Stimulated activated CD8-positive, alpha-beta memory T cell treated with anti-CD3 and anti-CD28 coated beads, Interleukin-4, amount 100 ng/mL, for 48 hours (primary cell): ENCODE results near the gene GLIPR1L1.

Source experiments
- DNase-seq: peaks from one replicate; pipeline ENCODE4 v3.0.0-alpha.2; 2020

Gene GLIPR1L1

DNA sequence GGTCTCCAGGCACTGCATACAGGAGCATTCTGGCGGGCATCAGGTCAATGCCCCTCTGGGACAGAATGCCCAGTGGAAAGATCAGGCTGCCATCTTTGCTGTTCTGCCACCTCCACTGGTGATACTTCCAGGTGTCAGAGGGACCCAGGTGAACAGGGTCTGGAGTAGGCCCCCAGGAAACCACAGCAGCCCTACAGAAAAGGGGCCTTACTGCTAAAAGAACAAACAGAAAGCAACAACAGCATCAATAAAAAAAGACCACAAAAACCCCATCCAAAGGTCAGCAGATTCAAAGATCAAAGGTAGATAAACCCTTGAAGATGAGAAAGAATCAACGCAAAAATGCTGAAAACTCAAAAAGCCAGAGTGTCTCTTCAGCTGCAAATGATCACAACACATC is 15.9 kb downstream of the GLIPR1L1 start:
- no peak for DNase-seq

DNA sequence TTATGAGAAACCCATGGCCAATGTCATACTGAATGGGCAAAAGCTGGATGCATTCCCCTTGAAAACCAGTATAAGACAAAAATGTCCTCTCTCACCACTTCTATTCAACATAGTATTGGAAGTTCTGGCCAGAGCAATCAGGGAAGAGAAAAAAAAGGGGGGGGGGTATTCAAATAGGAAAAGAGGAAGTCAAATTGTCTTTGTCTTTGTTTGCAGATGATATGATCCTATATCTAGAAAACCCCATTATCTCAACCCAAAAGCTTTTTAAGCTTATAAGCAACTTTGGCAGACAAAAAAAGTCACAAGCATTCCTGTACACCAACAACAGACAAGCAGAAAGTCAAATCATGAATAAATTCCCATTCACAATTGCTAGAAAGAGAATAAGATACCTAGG is 19.5 kb downstream of the GLIPR1L1 start:
- DNase-seq, result no peak

DNA sequence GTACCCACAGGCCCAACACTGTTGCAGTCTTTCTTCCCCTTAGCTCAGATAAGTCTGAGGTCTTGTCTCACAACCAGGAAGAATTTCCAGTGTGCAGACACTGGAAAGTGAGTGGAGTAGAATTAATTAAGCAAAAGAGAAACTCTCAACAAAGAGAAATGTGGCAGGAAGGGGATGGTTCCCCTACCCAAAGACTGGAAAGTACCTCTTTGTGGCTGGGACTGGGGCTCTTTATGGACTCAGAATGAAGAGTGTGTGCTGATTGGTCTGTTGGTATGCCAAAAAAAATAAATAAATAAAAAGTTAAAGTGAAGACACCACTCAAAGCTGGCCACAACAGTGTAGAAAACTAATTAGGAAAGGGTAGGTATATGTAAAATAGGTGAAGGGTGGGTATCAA is 26.4 kb downstream of the GLIPR1L1 start:
- DNase-seq, result no peak

DNA sequence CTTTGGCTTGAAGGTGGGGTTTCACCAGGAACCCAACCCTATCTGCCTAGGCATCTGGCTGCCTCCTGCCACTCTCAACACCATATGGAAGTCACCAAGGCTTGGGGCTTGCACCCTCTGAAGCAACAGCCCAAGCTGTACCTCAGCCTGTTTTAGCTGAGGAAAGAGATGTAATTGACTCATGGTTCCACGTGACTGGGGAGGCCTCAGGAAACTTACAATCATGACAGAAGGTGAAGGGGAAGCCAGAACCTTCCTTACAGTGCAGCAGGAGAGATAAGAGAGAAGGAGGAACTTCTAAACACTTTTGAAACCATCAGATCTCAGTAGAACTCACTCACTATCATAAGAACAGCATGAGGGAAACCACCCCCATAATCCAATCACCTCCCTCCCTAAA is 26.9 kb downstream of the GLIPR1L1 start:
- DNase-seq, result no peak

DNA sequence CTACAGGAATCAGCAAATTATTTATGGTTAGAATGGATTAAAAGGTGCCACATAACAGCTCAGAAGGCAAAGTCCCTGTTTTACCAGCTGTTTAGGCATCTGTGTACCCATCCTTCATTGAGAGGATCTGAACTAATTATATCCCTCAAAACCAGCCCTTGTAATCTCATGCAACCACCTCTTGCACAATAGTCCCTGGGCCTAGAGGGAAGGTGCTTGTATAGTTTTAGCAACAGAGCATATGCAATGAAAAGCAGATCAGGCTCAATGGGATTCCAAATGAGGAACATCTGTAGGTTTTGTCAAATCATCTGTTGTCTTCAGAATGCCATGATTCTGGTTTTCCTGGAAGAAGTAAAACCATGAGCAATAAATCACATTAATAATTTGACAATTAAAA is 30.4 kb downstream of the GLIPR1L1 start:
- no peak for DNase-seq

DNA sequence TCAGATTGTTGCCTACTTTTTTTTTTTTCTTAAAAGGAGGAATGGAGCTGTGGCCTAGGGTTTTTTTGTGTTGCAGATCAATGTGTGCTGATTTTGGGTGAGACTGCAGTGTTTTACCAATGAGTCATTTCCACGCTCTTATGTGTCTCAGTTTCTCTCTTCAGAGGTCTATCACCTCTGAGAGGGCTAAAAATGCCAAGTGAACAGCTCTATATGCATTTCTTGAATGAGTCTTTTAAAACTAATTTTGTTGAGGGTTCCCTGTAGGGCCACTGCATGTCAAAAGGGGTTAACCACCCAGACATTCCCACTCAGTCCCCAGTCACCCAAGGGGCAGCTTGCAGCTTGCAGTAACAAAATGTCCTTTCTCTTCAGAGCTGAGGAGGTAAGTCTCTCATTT is 32.2 kb downstream of the GLIPR1L1 start:
- no peak for DNase-seq

DNA sequence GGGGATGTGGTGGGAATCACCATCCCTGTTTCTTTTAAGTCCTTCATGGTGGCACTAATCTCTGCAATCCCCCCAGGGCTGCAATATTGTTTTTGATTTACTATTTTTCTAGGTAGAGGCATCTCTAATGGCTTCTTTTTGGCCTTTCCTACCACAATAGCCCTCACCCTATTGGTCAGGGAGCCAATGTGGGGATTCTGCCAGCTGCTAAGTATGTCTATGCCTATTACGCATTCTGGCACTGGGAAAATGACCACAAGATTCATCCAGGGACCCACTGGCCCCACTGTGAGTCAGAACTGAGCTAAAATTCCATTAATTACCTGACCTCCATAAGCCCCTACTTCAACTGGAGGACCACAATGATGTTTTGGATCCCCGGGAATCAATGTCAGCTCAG is 40.5 kb downstream of the GLIPR1L1 start:
- no peak for DNase-seq

DNA sequence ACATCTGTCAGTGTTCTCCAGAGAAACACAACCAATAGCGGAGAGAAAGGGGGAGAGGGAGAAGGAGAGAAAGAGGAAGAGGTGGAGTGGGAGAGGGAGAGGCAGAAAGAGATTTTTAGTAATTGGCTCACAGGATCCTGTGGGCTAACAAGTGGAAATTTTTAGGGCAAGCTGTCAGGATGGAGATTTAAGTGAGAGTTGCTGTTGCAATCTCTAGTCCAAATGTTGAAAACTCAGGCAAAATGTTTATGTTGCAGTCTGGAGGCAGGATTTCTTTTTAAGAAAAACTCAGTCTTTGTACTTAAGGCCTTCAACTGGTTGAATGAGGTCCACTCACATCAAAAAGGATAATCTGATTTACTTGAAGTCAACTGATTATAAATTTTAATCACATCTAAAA is 43.9 kb downstream of the GLIPR1L1 start:
- DNase-seq, result no peak

DNA sequence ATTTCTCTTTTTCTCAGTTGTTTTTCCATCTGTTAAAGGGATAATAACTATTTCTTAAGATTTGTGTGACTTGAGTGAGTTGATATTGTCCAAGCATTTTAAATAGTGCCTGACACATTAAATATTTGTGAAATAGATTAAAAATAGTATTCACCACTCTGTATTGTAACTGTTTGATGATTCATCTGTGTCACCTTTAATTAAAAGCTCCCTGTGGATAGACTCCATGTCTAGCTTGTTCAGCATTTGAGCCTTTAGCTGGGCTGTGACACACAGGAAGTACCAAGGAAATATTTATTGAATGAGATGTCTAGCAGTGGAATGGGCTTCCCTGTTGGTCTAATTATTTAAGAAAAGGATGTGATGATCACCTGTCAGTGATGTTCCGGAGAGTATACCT is 54.6 kb downstream of the GLIPR1L1 start:
- DNase-seq, result no peak

DNA sequence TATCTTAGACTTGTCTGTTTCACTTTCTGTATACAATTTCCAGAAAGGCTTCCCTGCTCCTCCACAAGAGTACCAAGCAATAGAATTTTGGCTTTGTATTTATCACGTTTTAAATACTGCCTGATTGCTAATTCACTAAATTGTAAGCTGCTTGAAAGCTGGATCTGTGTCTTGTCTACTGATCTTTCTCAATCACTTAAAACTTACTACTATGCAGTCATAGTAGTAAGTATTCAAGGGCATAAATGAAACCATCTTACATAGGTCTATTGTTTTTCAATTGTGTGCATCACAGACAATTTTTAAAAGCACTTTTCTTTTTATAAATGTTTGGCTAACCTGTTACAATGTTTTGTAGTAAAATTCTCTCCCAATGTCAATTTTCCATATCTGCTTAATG is 55.2 kb downstream of the GLIPR1L1 start:
- no peak for DNase-seq

DNA sequence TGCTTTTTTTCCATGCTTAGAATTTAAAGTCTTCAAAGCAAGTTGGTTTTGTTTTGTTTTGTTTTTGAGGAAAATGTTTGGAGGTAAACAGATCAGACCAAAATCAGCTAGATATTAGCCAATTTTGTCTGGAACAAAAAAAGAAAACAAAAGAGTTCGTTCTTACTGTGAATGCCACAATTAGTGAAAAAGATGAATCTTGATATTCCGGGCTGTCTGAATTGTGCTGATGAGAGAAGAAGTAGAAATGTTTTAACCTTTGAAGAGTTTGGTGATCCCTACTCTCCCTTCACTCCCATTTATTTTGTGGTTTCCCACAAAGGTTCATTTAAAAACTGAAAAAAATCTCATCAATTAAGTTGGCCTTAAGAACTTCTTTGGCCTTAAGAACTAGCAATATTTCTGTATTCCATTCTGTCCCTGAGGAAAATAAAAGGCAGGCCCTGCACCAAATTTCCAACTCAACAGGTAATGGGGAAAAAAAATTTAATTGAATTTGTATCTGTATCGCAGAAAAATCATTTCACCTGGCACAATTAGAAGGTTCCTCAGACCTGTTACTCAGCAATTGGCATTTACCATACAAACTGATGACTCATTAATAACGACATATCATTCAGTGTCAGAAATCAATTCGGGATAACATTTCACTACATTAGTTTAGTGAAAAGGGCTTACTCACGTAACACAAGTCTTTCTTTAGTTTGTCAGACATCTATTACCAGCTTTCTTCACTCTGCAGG is 55.9 kb downstream of the GLIPR1L1 start:
- DNase-seq, result no peak

DNA sequence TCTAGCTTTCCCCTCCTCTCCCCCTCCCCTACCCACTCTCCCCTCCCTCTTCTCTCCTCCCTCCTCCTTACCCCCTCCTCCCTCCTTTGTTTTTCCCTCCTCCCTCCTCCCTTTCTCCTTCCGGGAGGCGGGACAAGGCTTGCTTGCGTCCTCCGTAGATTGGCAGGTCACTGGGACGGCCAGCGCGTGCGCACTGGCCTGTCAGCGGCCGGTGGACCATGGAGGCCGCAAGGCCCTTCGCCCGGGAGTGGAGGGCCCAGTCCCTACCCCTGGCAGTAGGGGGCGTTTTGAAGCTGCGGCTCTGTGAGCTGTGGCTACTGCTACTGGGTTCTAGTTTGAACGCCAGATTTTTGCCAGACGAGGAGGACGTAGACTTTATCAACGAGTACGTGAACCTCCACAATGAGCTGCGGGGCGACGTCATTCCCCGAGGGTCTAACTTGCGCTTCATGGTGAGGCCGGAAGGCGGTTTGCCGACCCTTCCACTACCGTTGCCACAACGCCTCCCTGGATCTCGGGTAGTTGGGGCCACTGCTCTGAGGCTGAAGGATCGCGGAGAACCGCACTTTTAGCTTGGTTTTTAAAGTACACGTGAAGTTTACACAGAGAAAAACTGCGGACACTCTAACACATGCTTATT is 56.5 kb downstream of the GLIPR1L1 start, which contains the start of gene GLIPR1L2:
Gene GLIPR1L2 (plus strand): TSS at position 191 of the 640 bp plus-strand sequence. CDS start 28 bp downstream, at position 219.
- peak; percentile 92 for DNase-seq

DNA sequence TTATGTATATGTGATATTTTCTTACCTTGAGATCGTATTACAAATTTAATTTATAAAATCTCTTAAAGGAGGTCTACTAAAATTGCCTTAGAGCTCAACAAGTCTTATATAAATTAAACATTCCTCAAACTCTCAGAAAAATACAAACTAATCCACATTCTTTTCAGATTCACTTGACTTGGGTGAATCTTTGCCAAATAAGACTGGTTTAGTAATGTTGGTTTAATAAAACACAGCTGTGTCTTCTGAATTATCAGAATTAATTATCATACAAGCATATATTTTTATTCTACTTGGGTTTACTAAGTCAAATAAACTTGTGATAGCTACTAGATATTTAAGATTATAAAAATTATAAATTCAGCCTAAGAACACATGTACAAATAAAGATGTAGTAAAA is 69.8 kb downstream of the GLIPR1L1 start:
- no peak for DNase-seq

DNA sequence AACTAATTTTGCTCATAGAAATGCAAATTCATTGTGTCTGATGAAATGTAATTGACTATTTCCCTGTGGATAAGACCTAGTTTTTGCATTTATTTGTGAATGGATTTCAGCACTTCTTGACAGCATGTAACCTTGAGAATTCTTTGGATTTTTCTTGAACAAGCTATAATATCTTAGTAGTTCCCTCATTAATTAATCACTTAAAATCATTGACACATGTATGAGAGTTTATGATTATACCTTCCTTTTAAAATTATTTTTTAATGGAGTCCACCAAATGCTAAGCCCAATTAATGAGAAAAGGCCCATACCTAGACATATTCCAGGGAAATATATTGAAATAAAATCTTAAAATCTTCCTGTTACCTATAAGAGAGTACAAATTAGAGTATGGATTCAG is 73.2 kb downstream of the GLIPR1L1 start:
- DNase-seq, result no peak

DNA sequence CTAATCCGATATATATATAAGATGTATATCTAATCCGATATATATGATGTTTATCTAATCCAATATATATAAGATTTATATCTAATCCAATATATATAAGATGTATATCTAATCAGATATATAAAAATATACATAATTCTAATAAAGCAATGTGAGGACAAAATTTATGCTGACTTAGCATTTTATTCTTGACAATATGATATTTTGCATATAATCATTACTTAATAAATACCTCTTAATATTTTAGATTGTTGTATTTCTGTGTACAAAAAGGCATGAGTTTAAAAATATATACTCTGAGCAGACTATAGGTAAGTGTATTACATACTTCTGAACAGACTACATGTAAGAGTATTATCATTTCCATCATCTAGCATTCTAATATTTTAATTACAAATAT is 75.4 kb downstream of the GLIPR1L1 start:
- DNase-seq, result no peak

DNA sequence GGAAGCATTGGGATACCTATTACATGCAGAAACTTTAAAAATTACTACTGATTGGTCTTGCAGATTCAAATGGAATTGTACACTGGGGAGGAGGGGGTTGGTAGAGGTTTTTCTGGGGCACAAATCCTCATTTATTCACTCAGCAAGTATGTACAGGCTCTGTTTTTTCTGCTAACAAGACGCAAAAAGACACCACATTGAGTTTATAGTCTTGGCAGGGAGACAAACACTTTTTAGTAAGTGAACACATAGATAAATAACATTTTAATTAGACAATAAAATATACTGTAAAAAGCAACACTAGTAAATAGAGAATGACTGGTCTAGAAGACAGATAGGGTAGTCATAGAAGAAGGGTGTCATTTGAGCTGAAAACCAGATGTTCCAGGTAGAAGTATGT is 80.2 kb downstream of the GLIPR1L1 start:
- no peak for DNase-seq

DNA sequence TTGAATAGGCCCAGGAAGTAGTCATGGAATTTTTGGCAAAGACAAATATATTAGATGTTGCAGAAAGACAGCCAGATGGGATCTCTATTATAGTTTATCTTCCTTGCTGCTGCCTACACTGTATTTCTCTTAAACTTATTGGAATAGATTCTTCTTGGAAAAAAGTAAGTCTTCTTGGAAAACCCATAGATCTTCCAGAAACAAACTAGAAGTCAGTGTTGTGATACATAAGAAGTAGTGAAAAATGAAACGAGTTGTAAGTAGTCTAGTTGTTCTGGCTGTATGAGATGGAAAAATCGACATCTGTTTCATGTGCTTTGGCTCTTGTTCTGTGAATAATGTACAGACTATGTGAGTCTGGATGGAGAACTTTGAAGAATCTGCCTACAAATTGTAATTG is 85.4 kb downstream of the GLIPR1L1 start:
- no peak for DNase-seq
